IPS-15b (cell line): ENCODE results near the gene MYLIP.

ENCODE experiments used
- H3K27me3 ChIP-seq: one replicate; pipeline ENCODE4 v1.6.1; 2013; ENCODE audit warnings: low read length; ENCODE audit not compliant: control insufficient read depth, insufficient read depth
- H3K36me3 ChIP-seq: one replicate; pipeline ENCODE4 v1.6.1; 2013; ENCODE audit warnings: low read length; ENCODE audit not compliant: control insufficient read depth, insufficient read depth
- H3K4me1 ChIP-seq: one replicate; pipeline ENCODE4 v1.6.1; 2013; ENCODE audit warnings: mild to moderate bottlenecking, low read length; ENCODE audit not compliant: control insufficient read depth, insufficient read depth
- H3K4me3 ChIP-seq: one replicate; pipeline ENCODE4 v1.5.1; 2013; ENCODE audit warnings: low read depth, low read length
- H3K9ac ChIP-seq: one replicate; pipeline ENCODE4 v1.6.1; 2013; ENCODE audit warnings: low read depth, mild to moderate bottlenecking, low read length
- H3K9me3 ChIP-seq: one replicate; pipeline ENCODE4 v1.6.1; 2013; ENCODE audit warnings: mild to moderate bottlenecking, low read length; ENCODE audit not compliant: control insufficient read depth, insufficient read depth

MYLIP gene

DNA sequence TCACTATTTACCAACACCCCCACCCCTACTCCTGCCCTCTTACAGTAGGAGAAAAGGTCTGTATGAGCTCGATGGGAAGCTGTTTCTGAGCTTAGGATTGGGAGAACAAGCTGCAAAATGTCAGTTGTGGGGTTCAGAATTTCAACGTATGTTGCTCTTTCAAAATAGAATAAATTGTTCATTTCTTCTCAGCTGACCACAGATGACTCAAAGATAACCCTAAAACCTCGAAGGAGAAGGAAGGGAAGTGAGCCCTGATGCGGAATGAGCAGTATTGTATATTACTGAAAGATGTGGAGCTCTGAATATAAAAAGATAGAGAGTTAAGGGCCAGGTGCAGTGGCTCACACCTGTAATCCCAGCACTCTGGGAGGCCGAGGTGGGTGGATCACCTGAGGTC is 35.9 kb upstream of the MYLIP start:
- no peaks in the 10 kb centered on the region for H3K27me3 ChIP-seq
- no peak overlapping the region for H3K4me3 ChIP-seq
- no peak overlapping the region for H3K9ac ChIP-seq
- no peaks in the 10 kb centered on the region for H3K36me3 ChIP-seq
- H3K9me3 ChIP-seq, result no peaks in the 10 kb centered on the region
- no peaks in the 10 kb centered on the region for H3K4me1 ChIP-seq

DNA sequence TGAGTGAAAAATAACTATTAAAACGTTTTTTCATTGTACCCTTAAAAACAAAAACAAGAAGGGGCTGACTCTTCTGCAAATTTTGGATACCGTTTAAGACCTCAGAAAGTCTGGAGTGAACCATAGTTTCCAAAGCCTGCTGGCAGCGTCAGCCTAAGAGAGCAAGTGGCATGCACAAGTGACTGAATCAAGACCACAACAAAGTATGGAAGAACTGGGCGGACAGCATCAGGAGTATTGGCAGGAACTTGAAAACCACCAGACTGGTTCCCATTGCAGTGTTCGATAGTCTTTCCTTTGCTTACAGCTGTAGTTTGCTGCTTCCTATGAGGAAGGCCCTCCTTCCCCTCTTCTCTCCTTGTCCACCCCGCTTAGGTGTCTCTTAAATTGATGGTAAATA is 33.7 kb upstream of the MYLIP start:
- no peaks in the 10 kb centered on the region for H3K27me3 ChIP-seq
- H3K9me3 ChIP-seq, result no peaks in the 10 kb centered on the region
- H3K36me3 ChIP-seq, result no peaks in the 10 kb centered on the region
- H3K4me3 ChIP-seq, result no peak overlapping the region
- no peak overlapping the region for H3K9ac ChIP-seq
- no peaks in the 10 kb centered on the region for H3K4me1 ChIP-seq

DNA sequence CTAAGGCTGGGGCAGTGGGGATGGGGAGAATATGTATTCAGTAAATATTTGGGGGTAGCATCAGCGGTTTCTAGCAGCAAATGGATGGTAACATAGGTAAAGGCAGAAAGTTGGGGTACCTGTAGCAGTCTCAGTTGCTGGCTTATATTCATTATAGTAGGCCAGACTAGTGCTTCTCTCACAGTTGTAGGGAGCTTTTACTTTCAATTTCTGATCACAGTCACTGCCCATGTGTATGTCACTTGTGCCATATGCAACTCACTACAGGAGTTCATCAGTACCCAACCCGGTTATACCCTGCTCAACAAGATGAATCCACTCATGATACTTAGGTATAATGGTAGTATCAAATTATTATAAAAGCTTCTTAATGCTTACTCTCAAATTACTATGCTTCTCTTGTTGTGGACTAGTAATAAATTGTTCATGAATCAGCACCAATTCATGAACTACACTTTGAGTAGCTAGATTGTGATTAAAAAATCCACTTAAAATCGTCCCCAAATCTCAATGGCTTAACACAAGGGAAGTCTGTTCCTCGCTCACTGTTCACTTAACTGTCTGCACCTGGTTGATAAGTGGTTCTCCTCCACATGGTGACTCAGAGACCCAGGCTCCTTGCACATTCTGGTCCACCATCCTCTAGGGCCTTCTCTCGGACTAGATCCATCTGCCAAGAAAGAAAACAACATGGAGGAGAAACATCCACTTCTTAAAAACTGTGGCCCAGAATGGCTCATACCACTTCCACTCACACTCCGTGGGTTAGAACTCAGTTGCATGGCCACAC is 31.3 kb upstream of the MYLIP start:
- Histone ChIP-seq H3K4me1 (no peaks in the 10 kb centered on the region), H3K9ac (no peak overlapping the region), H3K9me3 (no peaks in the 10 kb centered on the region), H3K27me3 (no peaks in the 10 kb centered on the region), H3K4me3 (no peak overlapping the region), H3K36me3 (no peaks in the 10 kb centered on the region)

DNA sequence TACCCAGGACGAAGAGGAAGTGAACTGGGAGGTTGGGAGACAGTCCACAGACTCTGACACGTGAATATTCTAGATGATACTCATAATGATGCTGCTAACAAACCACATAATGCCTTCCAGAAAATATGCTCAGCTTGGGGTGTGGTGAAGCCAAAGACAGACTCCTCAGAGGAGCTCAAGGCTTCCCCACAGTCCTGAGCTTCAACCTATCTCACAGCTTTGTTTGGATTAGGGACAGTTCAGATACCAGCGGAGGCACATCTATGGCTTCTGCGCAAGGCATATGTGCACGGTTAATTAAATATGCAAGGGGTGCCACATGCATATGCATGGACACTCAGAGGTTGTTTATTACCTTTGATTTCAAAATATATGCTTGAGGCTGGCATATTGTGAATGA is 30.7 kb upstream of the MYLIP start:
- Histone ChIP-seq H3K9ac (no peak overlapping the region), H3K9me3 (no peaks in the 10 kb centered on the region), H3K4me1 (no peaks in the 10 kb centered on the region), H3K4me3 (no peak overlapping the region), H3K27me3 (no peaks in the 10 kb centered on the region), H3K36me3 (no peaks in the 10 kb centered on the region)

DNA sequence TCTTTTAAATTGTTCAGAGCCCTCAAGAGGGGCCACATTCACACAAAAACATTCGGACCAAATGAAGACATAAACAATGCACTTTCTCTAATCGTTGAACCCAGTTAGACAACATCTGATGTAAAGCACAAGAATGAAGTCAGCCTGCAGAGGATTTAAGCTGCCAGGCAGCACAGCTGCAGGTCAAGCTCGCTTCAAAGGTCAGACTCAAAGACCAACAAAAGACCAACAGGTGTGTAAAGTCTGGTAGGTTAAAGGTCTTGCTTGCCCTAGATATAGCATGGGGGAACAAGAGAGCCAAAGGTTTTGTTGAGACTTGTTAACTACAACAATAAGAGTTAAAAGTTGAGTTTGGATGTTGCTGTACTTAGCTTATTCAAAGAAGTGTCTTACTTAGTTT is 26.7 kb upstream of the MYLIP start:
- Histone ChIP-seq H3K9ac (no peak overlapping the region), H3K4me3 (no peak overlapping the region), H3K36me3 (no peaks in the 10 kb centered on the region), H3K27me3 (no peaks in the 10 kb centered on the region), H3K9me3 (no peaks in the 10 kb centered on the region), H3K4me1 (no peaks in the 10 kb centered on the region)

DNA sequence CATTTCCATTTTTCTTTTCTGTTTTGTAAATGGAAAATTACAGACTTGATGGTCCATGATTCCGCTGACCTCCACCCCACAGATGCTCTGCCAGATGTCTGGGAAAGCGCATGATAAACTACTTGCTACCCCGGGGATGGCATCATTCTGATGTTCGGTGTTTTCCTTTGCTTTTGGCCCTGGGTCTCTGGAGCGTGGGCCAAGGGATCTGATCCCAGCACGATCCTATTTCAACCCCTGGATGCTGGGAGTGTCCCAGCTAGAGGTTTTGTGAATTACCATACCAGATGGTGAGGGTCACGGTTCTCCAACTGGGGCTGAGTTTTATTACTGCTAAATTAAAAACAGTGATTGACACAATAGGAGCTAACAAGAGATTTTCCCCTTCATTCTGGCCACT is 25.2 kb upstream of the MYLIP start:
- H3K36me3 ChIP-seq, result no peaks in the 10 kb centered on the region
- no peak overlapping the region for H3K4me3 ChIP-seq
- H3K9me3 ChIP-seq, result no peaks in the 10 kb centered on the region
- H3K4me1 ChIP-seq, result no peaks in the 10 kb centered on the region
- no peak overlapping the region for H3K9ac ChIP-seq
- H3K27me3 ChIP-seq, result no peaks in the 10 kb centered on the region

DNA sequence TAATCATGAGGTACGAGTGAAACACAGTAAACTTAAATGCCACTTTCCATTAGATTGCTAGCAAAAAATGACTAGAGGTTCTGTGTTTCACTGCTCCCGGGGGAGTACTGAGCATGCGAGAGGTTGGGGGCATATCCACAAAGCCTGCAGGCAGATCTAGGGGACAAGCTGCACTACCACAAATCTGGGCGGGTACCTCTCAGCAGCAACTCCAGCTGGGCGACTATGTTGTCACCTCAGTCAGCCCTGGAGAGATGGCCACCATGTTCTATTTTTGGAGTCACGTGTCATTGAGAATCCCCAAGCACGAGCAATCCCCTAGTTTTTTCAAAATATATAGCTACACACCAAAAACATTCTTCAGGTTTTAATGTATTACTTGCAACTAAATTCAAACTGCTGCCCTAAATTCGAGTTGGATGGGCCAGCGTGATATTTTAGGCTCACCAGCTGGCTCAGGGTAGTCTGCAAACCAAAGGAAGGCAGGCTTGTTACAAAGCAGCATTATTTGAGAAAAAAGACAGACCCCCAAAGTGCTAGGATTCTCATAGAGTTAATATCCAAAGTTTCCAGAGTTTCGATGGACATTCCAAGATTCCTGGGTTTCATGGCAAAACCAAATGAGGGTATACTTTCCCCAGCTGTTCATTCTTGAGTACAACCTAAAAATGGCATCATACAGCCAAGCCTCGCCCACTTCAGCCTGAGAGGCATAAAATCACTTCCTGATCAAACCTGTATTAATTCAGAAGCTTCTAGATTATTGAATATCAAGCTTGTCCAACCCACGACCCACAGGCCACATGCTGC is 24.1 kb upstream of the MYLIP start:
- Histone ChIP-seq H3K4me3 (no peak overlapping the region), H3K9ac (no peak overlapping the region), H3K36me3 (no peaks in the 10 kb centered on the region), H3K27me3 (no peaks in the 10 kb centered on the region), H3K9me3 (no peaks in the 10 kb centered on the region), H3K4me1 (no peaks in the 10 kb centered on the region)

DNA sequence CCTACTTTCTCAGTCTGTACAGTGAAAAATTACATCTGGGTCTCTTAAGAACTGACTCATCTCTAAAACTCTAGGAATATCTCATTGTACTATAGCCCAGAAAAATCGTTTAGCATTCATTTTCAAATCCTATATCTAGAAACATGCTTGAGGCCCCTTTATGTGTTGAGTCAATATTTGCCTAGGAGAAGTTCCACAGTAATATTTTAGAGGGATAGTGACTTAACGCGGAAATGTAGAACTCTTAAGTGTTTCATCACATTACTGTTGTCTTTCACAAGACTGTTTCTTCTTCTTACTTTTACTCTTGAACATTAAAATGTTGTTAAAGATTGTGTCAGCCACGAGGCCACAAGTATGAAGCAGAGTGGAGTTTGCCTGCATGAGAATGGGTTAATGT is 23.0 kb upstream of the MYLIP start:
- Histone ChIP-seq H3K9me3 (no peaks in the 10 kb centered on the region), H3K4me1 (no peaks in the 10 kb centered on the region), H3K4me3 (no peak overlapping the region), H3K36me3 (no peaks in the 10 kb centered on the region), H3K9ac (no peak overlapping the region), H3K27me3 (no peaks in the 10 kb centered on the region)

DNA sequence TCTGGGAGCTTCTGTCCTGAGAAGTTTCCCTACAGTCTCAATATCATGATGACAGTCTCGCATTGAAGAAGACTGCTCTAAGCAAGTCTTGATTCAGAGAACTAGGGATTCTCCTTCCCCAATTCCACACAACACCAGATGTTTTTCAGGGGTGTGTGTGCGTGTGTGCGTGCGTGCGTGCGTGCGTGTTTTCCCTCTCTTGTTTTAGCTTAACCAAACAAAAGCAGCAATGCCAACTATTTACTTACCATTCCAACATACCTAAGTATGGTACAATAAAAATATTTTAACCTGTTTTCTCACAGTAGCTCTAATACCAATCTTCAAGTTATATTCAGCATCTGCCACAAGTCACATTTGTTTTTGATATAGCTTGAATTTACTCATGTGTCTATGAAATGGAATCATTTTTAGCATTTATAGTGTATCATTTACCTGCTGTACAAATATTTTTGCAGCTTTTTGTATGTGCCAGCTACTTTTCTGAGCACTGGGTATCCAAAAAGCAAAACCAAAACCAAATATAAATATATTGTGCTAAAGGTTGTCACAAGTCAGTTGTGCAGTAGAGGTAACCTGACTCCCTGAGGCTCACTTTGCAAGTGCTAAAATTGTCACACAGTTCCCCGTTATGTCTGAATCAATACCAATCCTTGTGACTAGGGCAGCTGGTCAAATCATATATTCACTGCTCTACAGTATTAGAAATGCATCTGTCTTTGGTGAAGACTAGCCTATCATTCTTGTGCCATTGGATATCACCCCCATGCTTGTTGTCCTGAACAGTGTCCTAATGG is 21.7 kb upstream of the MYLIP start:
- no peaks in the 10 kb centered on the region for H3K36me3 ChIP-seq
- H3K9ac ChIP-seq, result no peak overlapping the region
- H3K4me1 ChIP-seq, result no peaks in the 10 kb centered on the region
- H3K27me3 ChIP-seq, result no peaks in the 10 kb centered on the region
- no peaks in the 10 kb centered on the region for H3K9me3 ChIP-seq
- no peak overlapping the region for H3K4me3 ChIP-seq

DNA sequence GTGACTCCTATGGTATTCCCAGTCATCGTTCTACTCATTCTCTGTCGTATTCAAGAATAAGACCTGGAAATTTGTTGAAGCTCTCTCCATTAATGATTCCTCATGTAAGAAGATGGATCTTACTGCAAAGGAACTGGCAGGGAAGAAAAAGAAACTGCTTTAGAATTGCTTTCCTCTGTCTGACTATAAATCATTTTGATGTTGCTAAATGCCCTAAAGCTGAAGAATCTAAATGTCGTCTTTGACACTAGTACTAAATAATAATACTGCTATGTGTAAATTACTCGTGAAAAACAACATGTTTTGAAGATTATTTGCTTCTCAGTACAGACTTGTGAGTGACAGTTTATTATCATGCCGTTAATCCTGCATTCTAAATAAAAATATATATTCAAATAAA is 20.5 kb upstream of the MYLIP start:
- H3K4me3 ChIP-seq, result no peak overlapping the region
- no peaks in the 10 kb centered on the region for H3K27me3 ChIP-seq
- H3K36me3 ChIP-seq, result no peaks in the 10 kb centered on the region
- no peaks in the 10 kb centered on the region for H3K4me1 ChIP-seq
- no peaks in the 10 kb centered on the region for H3K9me3 ChIP-seq
- no peak overlapping the region for H3K9ac ChIP-seq

DNA sequence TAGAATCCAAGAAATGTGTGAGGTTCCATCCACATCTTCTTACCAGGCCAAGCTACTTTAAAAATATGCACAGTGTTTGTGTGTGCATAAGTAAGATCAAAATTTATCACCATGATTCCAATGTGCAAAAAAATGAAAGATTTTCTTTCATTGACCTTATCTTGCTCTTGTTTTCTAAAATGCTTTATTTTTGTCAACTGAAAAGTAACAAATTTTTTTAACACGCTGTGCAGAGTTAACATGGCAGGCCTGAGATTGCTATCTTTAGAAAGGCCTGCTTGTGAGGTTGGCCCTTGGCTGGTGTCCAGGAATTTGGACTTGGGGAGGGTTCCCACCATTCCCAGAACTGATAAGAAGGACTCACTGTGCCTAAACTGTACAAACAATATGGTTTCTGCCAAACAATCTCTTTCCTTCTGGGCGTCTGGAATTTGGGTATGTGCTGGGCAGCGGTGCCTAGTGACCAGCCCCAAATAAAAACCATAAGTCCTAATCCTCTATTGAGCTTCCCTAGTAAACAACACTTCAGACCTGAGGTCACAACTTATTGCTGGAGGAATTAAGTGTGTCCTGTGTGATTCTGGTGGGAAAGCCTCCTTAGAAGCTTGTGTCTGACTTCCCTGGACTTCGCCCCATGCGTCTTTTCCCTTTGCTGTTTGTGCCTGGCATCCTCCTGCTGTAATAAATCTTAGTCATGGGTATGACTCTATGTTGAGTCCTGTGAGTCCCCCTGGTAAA is 19.8 kb upstream of the MYLIP start:
- H3K36me3 ChIP-seq, result no peaks in the 10 kb centered on the region
- H3K4me3 ChIP-seq, result no peak overlapping the region
- H3K4me1 ChIP-seq, result no peaks in the 10 kb centered on the region
- H3K9me3 ChIP-seq, result no peaks in the 10 kb centered on the region
- no peaks in the 10 kb centered on the region for H3K27me3 ChIP-seq
- H3K9ac ChIP-seq, result no peak overlapping the region
